Stomach (tissue), 9 donors: ENCODE results near the gene PTPRM. TPM values are rescaled to one million over a fixed set of nuclear protein-coding genes. Genes with fewer than 3 reads are reported as not detected.

ENCODE experiments used
- DNase-seq, 2 donors: peaks; one replicate each; pipeline versions ENCODE4 v3.0.0 to v3.0.0-alpha.2; 2013 to 2019
- H3K27ac ChIP-seq, 5 donors: fragments of 200-600 bp in 4 of 5; sonication (generic) in 4 of 5; one replicate each; pipeline ENCODE4 v1.5.1; 2013 to 2019; ENCODE audit warnings: mild to moderate bottlenecking in 1 of 5, moderate library complexity in 1 of 5
- H3K27me3 ChIP-seq, 3 donors: fragments of 200-600 bp; sonication (generic); one replicate each; pipeline ENCODE4 v1.5.1; 2017 to 2019; ENCODE audit warnings: mixed run types in 1 of 3
- H3K36me3 ChIP-seq, 4 donors: fragments of 200-600 bp; sonication (generic); 1 replicate in 3 of 4; 2 replicates in 1 of 4; pipeline ENCODE4 v1.5.1; 2016 to 2019
- H3K4me1 ChIP-seq, 4 donors: fragments of 200-600 bp; sonication (generic); one replicate each; pipeline ENCODE4 v1.5.1; 2016 to 2019
- H3K4me3 ChIP-seq, 4 donors: fragments of 200-600 bp; sonication (generic) in 3 of 4; one replicate each; pipeline ENCODE4 v1.5.1; 2016 to 2019; ENCODE audit warnings: mild to moderate bottlenecking in 1 of 4
- H3K9me3 ChIP-seq, 4 donors: fragments of 200-600 bp; sonication (generic); one replicate each; pipeline ENCODE4 v1.5.1; 2016 to 2019
- CTCF ChIP-seq, 7 experiments: fragments of 450-650 bp in 4 of 7; fragments of 200-600 bp in 3 of 7; sonication (generic) in 3 of 7; IDR thresholded peaks; one replicate each; pipeline ENCODE4 v1.5.1; 2016 to 2019; ENCODE audit warnings: antibody characterized with exemption in 7 of 7, control low read depth in 2 of 7, mild to moderate bottlenecking in 1 of 7
- EP300 ChIP-seq: sonication (generic); formaldehyde crosslinking; IDR thresholded peaks from one replicate; pipeline ENCODE4 v1.6.1; 2017; ENCODE audit warnings: antibody characterized with exemption
- POLR2A ChIP-seq, 4 donors: fragments of 450-650 bp; IDR thresholded peaks; one replicate each; pipeline ENCODE4 v1.6.1; 2016; ENCODE audit warnings: antibody characterized with exemption in 4 of 4, control low read depth in 2 of 4, mild to moderate bottlenecking in 1 of 4, moderate library complexity in 1 of 4
- POLR2AphosphoS5 ChIP-seq, 3 donors: sonication (generic); formaldehyde crosslinking; IDR thresholded peaks; one replicate each; pipeline ENCODE4 v1.6.1; 2016; ENCODE audit warnings: antibody characterized with exemption in 3 of 3
- WGBS, 5 donors: extraction: QIAGEN DNeasy Blood & Tissue Kit in 3 of 5; methylation state at CpG; one replicate each; pipeline versions ENCODE4 v1.1.5 to v1.1.7; 2013 to 2018; 5-methylcytosine and 5-hydroxymethylcytosine counted together
- intact Hi-C: fragments of 100-400 bp; cut with DNase I; formaldehyde crosslinking; loops from one replicate; pipeline ENCODE4 v1.15.1; 2023; ENCODE audit warnings: low total_unique reads
- polyA plus RNA-seq, 3 donors: library from polyadenylated mRNA; stranded (reverse); fragments of 200-250 nt; gene quantifications; one replicate each; pipeline ENCODE4 v1.2.3, GENCODE V29; 2013
- total RNA-seq, 5 donors: library from RNA; depleted of rRNA; stranded (reverse); fragments of >200 nt; gene quantifications; one replicate each; pipeline versions ENCODE4 v1.1.0 to v1.2.3, GENCODE V29; 2014 to 2016
- donor health status: healthy with polysubstance abuse.
- donor health status: Bipolar disorder and iron deficiency.
- donor health status: healthy.

PTPRM gene
- total and polyA plus RNA-seq, 8 donors = 7.5 to 246 (median 58.2) TPM

DNA sequence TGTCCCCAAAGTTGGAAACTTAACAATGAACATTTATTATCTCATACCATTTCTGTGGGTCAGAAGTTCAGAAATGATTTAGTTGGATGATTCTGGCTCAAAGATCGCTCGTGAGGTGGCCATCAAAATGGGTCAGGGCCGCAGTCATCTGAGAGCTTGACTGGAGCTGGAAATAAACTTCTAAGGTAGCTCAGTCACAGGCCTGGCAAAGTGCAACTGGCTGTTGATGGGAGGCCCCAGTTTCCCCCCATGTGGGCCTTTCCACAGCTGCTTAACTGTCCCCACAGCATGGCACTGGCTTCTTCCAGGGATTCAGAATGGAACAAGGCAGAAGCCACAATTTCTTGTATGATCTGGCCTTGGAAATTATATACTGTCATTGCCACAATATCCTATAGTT, 842.0 kb downstream of the PTPRM start:
- Histone ChIP-seq H3K27ac (no peak overlapping the region), H3K4me3 (no peak overlapping the region), H3K9me3 (peaks cover 5 to 49% (median 24%) of the 10 kb centered on the region in 4 donors), H3K4me1 (no peaks in the 10 kb centered on the region), H3K36me3 (peaks cover 0 to 58% (median 32%) of the 10 kb centered on the region in 4 donors), H3K27me3 (no peaks in the 10 kb centered on the region)
- WGBS, 5 donors = 90 to 98% (median 92%) methylated on average over 3 of the region's 3 CpGs
- no peak for DNase-seq
- TF ChIP-seq EP300 (no peak), POLR2AphosphoS5 (IDR thresholded peaks at IDR 0.05) (no peak), CTCF (IDR thresholded peaks at IDR 0.05) (no peak), POLR2A (IDR thresholded peaks at IDR 0.05) (no peak)
- intact Hi-C loops = no loop called here

GRCh38 chr18:8411492-8411891, 844.4 kb downstream of the PTPRM start:
- no peak overlapping the region for H3K27ac ChIP-seq
- H3K4me1 ChIP-seq = no peaks in the 10 kb centered on the region
- H3K4me3 ChIP-seq = no peak overlapping the region
- intact Hi-C loops = no loop called here
- H3K9me3 ChIP-seq = peaks cover 5 to 62% (median 26%) of the 10 kb centered on the region in 4 donors
- no peak for DNase-seq
- TF ChIP-seq CTCF (IDR thresholded peaks at IDR 0.05) (no peak), POLR2A (IDR thresholded peaks at IDR 0.05) (no peak), EP300 (no peak), POLR2AphosphoS5 (IDR thresholded peaks at IDR 0.05) (no peak)
- H3K36me3 ChIP-seq = peaks cover 0 to 34% (median 17%) of the 10 kb centered on the region in 4 donors
- H3K27me3 ChIP-seq = no peaks in the 10 kb centered on the region

DNA sequence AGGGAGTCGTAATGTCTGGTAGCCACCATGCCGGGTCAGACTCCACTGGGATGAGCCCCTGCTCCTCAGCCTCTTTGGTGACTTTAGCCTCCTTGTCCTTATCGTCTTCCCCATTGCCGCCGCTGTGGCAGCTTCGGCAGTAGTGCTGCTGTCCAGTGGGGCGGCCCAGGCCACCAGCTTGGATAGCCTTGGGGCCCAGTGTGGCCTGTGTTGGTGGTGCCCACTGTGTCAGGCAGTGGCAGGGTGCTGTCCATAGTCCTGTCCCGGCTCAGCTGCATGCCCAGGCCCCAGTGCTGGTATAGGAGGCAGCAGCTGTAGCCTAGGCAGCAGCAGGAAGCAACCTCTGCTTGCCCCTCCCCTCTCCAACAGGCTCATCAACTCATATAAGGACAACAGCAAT, 845.0 kb downstream of the PTPRM start:
- H3K4me3 ChIP-seq = no peak overlapping the region
- H3K36me3 ChIP-seq = peaks cover 0 to 28% (median 11%) of the 10 kb centered on the region in 4 donors
- no peaks in the 10 kb centered on the region for H3K4me1 ChIP-seq
- 88 to 96% (median 95%) methylated on average over 6 to 8 of the region's 8 CpGs for WGBS, 5 donors
- TF ChIP-seq EP300 (no peak), POLR2A (IDR thresholded peaks at IDR 0.05) (no peak), POLR2AphosphoS5 (IDR thresholded peaks at IDR 0.05) (no peak), CTCF (IDR thresholded peaks at IDR 0.05) (no peak)
- no peaks in the 10 kb centered on the region for H3K27me3 ChIP-seq
- H3K9me3 ChIP-seq = peaks cover 5 to 62% (median 26%) of the 10 kb centered on the region in 4 donors
- intact Hi-C loops = no loop called here
- H3K27ac ChIP-seq = no peak overlapping the region
- DNase-seq = no peak

GRCh38 chr18:8413189-8413588, 846.1 kb downstream of the PTPRM start:
- Histone ChIP-seq H3K4me1 (no peaks in the 10 kb centered on the region), H3K9me3 (peaks cover 5 to 62% (median 24%) of the 10 kb centered on the region in 4 donors), H3K36me3 (peaks cover 0 to 17% (median under 1%) of the 10 kb centered on the region in 4 donors), H3K27me3 (no peaks in the 10 kb centered on the region), H3K4me3 (no peak overlapping the region), H3K27ac (no peak overlapping the region)
- TF ChIP-seq CTCF (IDR thresholded peaks at IDR 0.05) = no peak
- no peak for TF ChIP-seq EP300
- no peak for TF ChIP-seq POLR2AphosphoS5 (IDR thresholded peaks at IDR 0.05)
- no peak for TF ChIP-seq POLR2A (IDR thresholded peaks at IDR 0.05)
- 83 to 90% (median 84%) methylated on average over 2 of the region's 2 CpGs for WGBS, 5 donors
- DNase-seq = no peak
- intact Hi-C loops = no loop called here
